ENCODE measurements around the gene CACNA1C.

Gene CACNA1C

DNA sequence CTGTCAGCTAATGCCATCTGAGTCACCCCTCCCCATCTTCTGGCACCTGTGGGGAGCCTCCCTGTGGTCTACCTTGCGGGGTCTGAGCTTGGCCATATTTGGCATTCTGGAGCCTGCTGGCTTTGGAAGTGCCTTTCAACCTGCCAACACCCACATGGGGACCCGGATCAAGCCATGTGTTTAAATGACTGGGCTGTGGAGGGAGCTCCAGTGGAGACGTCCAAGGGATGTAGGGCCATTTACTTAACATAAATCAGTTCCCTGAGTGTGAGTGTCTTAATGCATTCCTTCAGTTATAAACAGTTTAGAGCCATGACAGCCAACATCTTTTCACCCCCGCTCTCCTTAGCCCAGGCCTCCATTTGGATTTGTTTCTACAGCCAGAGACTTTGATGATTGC is 22.0 kb downstream of the CACNA1C start:
- no peak for TF ChIP-seq EZH2 (IDR thresholded peaks at IDR 0.05; ENCODE audit: borderline replicate concordance, low read depth, low read length, severe bottlenecking)
- TF ChIP-seq, protein P1, sequence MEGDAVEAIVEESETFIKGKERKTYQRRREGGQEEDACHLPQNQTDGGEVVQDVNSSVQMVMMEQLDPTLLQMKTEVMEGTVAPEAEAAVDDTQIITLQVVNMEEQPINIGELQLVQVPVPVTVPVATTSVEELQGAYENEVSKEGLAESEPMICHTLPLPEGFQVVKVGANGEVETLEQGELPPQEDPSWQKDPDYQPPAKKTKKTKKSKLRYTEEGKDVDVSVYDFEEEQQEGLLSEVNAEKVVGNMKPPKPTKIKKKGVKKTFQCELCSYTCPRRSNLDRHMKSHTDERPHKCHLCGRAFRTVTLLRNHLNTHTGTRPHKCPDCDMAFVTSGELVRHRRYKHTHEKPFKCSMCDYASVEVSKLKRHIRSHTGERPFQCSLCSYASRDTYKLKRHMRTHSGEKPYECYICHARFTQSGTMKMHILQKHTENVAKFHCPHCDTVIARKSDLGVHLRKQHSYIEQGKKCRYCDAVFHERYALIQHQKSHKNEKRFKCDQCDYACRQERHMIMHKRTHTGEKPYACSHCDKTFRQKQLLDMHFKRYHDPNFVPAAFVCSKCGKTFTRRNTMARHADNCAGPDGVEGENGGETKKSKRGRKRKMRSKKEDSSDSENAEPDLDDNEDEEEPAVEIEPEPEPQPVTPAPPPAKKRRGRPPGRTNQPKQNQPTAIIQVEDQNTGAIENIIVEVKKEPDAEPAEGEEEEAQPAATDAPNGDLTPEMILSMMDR (IDR thresholded peaks at IDR 0.05; ENCODE audit: borderline replicate concordance, extremely low read depth, low read length, poor library complexity, severe bottlenecking), result no peak
- H3K9ac ChIP-seq (ENCODE audit: low read depth, low read length), result no peak overlapping the region
- no peaks in the 10 kb centered on the region for H3K36me3 ChIP-seq (ENCODE audit: insufficient read depth, low read length)
- no peak overlapping the region for H2AFZ ChIP-seq (ENCODE audit: low read depth, low read length)
- no peaks in the 10 kb centered on the region for H3K27me3 ChIP-seq (ENCODE audit: insufficient read depth, low read length, poor library complexity)
- no peaks in the 10 kb centered on the region for H3K4me1 ChIP-seq (ENCODE audit: insufficient read depth, low read length)
- H3K9me3 ChIP-seq (ENCODE audit: insufficient read depth, low read length, severe bottlenecking), result peaks cover 5% of the 10 kb centered on the region
- H3K27ac ChIP-seq (ENCODE audit: low read length), result no peak overlapping the region
- no peak for ATAC-seq (ENCODE audit: insufficient read depth, low read depth)
- no peaks in the 10 kb centered on the region for H4K20me1 ChIP-seq (ENCODE audit: insufficient read depth, low read length)
- H3K79me2 ChIP-seq (ENCODE audit: insufficient read depth, low read length), result no peaks in the 10 kb centered on the region
- H3K4me3 ChIP-seq (ENCODE audit: low read depth in 1 of 2, low read length in 2 of 2), result no peak overlapping the region
- no peak overlapping the region for H3K4me2 ChIP-seq (ENCODE audit: insufficient read depth, low read length)
- no peak for DNase-seq

DNA sequence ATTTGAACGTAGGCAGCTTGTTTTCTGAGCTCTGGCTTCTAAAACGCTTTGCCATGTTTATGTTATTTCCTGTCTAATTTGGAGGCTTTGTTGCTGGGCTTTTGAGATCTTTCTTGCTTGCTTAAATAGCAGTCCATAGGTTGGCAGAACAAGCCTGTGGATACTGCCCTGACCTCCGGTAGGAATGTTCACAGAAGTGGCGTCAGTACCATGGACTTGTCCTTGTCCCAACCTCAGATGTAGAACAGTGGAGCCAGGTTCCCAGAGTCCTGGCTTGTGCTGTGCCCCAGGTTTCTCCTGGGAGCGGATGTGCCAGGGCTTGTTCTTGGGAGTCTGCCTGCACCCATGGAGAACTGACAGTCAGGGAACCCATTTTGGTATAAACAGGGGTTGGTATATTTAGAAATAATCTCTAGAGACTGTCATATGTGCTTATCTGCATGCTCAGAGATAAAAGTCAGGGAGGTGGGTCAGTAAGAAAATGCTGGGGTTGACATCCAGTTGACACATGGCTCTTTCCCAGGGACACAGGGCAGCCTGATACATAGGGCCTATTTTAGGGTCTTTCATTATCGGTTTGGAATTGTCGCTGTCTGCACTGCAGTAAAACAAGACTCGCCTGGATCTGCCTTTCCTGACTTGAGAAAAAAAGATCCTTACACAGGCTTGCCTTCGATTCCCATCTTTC is 22.9 kb downstream of the CACNA1C start:
- no peaks in the 10 kb centered on the region for H3K36me3 ChIP-seq (ENCODE audit: insufficient read depth, low read length)
- no peaks in the 10 kb centered on the region for H3K4me1 ChIP-seq (ENCODE audit: insufficient read depth, low read length)
- H3K27me3 ChIP-seq (ENCODE audit: insufficient read depth, low read length, poor library complexity), result no peaks in the 10 kb centered on the region
- H3K9me3 ChIP-seq (ENCODE audit: insufficient read depth, low read length, severe bottlenecking), result no peaks in the 10 kb centered on the region
- no peak for ATAC-seq (ENCODE audit: insufficient read depth, low read depth)
- DNase-seq, result no peak
- H3K9ac ChIP-seq (ENCODE audit: low read depth, low read length), result no peak overlapping the region
- no peak overlapping the region for H2AFZ ChIP-seq (ENCODE audit: low read depth, low read length)
- TF ChIP-seq EZH2 (IDR thresholded peaks at IDR 0.05; ENCODE audit: borderline replicate concordance, low read depth, low read length, severe bottlenecking), result no peak
- TF ChIP-seq, protein P1 (IDR thresholded peaks at IDR 0.05; ENCODE audit: borderline replicate concordance, extremely low read depth, low read length, poor library complexity, severe bottlenecking), result no peak
- no peak overlapping the region for H3K27ac ChIP-seq (ENCODE audit: low read length)
- H3K4me3 ChIP-seq (ENCODE audit: low read depth in 1 of 2, low read length in 2 of 2), result no peak overlapping the region
- no peaks in the 10 kb centered on the region for H4K20me1 ChIP-seq (ENCODE audit: insufficient read depth, low read length)
- H3K79me2 ChIP-seq (ENCODE audit: insufficient read depth, low read length), result no peaks in the 10 kb centered on the region
- no peak overlapping the region for H3K4me2 ChIP-seq (ENCODE audit: insufficient read depth, low read length)

DNA sequence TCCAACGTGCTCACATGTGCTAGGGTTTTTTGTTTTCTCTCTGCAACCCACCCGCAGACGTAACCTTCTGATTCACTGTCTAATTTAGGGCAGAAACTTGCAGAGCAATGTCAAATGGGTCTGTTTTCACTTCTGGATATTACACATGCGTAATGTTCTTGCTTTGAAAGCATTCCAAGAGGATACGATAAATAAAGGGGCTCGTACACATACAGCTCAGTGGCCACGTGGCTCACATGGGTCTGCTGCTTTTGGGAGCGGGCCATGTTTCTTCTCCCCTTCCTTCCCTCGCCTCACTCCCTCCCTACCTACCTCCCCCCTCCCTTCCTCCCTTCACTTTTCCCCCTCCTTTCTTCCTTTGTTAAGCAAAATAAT is 23.4 kb downstream of the CACNA1C start:
- H3K4me1 ChIP-seq (ENCODE audit: insufficient read depth, low read length), result no peaks in the 10 kb centered on the region
- H3K4me2 ChIP-seq (ENCODE audit: insufficient read depth, low read length), result no peak overlapping the region
- no peaks in the 10 kb centered on the region for H3K79me2 ChIP-seq (ENCODE audit: insufficient read depth, low read length)
- H4K20me1 ChIP-seq (ENCODE audit: insufficient read depth, low read length), result no peaks in the 10 kb centered on the region
- H2AFZ ChIP-seq (ENCODE audit: low read depth, low read length), result no peak overlapping the region
- no peak for DNase-seq
- H3K9me3 ChIP-seq (ENCODE audit: insufficient read depth, low read length, severe bottlenecking), result no peaks in the 10 kb centered on the region
- H3K4me3 ChIP-seq (ENCODE audit: low read depth in 1 of 2, low read length in 2 of 2), result no peak overlapping the region
- H3K27me3 ChIP-seq (ENCODE audit: insufficient read depth, low read length, poor library complexity), result no peaks in the 10 kb centered on the region
- H3K36me3 ChIP-seq (ENCODE audit: insufficient read depth, low read length), result no peaks in the 10 kb centered on the region
- no peak for ATAC-seq (ENCODE audit: insufficient read depth, low read depth)
- TF ChIP-seq, protein P1 (IDR thresholded peaks at IDR 0.05; ENCODE audit: borderline replicate concordance, extremely low read depth, low read length, poor library complexity, severe bottlenecking), result no peak
- H3K9ac ChIP-seq (ENCODE audit: low read depth, low read length), result no peak overlapping the region
- no peak overlapping the region for H3K27ac ChIP-seq (ENCODE audit: low read length)

DNA sequence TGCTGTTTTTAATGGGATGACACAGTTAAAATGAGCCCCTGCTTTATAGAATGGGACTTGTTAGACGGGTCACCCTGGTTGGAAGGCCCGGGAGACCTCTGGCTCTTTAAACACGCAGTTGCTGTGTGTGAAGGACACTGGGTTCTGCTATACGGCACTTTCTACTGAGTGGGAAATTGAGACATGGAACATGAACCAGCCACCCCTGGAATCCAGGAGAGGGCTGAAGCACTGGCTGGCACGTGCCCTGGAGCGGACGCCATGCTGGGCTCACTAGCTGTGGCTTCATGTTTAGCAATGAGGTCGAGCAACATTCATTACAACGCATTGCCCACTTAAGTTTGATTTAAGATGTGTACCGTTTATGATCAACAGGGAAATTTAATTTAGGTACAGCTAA is 23.9 kb downstream of the CACNA1C start:
- Histone ChIP-seq H2AFZ (ENCODE audit: low read depth, low read length) (no peak overlapping the region), H3K9me3 (ENCODE audit: insufficient read depth, low read length, severe bottlenecking) (no peaks in the 10 kb centered on the region), H3K4me1 (ENCODE audit: insufficient read depth, low read length) (no peaks in the 10 kb centered on the region), H3K4me2 (ENCODE audit: insufficient read depth, low read length) (no peak overlapping the region), H3K4me3 (ENCODE audit: low read depth in 1 of 2, low read length in 2 of 2) (no peak overlapping the region), H4K20me1 (ENCODE audit: insufficient read depth, low read length) (no peaks in the 10 kb centered on the region), H3K27me3 (ENCODE audit: insufficient read depth, low read length, poor library complexity) (no peaks in the 10 kb centered on the region), H3K79me2 (ENCODE audit: insufficient read depth, low read length) (no peaks in the 10 kb centered on the region), H3K9ac (ENCODE audit: low read depth, low read length) (no peak overlapping the region), H3K36me3 (ENCODE audit: insufficient read depth, low read length) (no peaks in the 10 kb centered on the region), H3K27ac (ENCODE audit: low read length) (no peak overlapping the region)
- TF ChIP-seq, protein P1 (IDR thresholded peaks at IDR 0.05; ENCODE audit: borderline replicate concordance, extremely low read depth, low read length, poor library complexity, severe bottlenecking), result no peak
- TF ChIP-seq EZH2 (IDR thresholded peaks at IDR 0.05; ENCODE audit: borderline replicate concordance, low read depth, low read length, severe bottlenecking), result no peak
- DNase-seq (no peak), ATAC-seq (ENCODE audit: insufficient read depth, low read depth) (no peak)

All from DND-41 (cell line).